ENCODE results near the gene ELAVL1. TPM values are rescaled to one million over a fixed set of nuclear protein-coding genes. Genes with fewer than 3 reads are reported as not detected.

ELAVL1 gene
- total and polyA plus RNA-seq, 2 of the 13 experiments (the other 11 are each of a cell fraction or from before 2014, with no cell fraction given) = 27.9 to 38.4 TPM

GRCh38 chr19:7944177-7944761 lies 61.2 kb downstream of the ELAVL1 start (continued):
- TF ChIP-seq ZNF687 (CRISPR knock-in tag; IDR thresholded peaks at IDR 0.05) = peak; percentile 26; the same call in 1 of the 2 replicates
- TF ChIP-seq SAP130 (CRISPR knock-in tag; IDR thresholded peaks at IDR 0.05; ENCODE audit: low read depth) = peak; percentile 43
- TF ChIP-seq ZNF567 (CRISPR knock-in tag; IDR thresholded peaks at IDR 0.05; ENCODE audit: borderline replicate concordance) = no peak
- TF ChIP-seq, protein P1, sequence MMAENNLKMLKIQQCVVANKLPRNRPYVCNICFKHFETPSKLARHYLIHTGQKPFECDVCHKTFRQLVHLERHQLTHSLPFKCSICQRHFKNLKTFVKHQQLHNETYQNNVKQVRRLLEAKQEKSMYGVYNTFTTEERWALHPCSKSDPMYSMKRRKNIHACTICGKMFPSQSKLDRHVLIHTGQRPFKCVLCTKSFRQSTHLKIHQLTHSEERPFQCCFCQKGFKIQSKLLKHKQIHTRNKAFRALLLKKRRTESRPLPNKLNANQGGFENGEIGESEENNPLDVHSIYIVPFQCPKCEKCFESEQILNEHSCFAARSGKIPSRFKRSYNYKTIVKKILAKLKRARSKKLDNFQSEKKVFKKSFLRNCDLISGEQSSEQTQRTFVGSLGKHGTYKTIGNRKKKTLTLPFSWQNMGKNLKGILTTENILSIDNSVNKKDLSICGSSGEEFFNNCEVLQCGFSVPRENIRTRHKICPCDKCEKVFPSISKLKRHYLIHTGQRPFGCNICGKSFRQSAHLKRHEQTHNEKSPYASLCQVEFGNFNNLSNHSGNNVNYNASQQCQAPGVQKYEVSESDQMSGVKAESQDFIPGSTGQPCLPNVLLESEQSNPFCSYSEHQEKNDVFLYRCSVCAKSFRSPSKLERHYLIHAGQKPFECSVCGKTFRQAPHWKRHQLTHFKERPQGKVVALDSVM (CRISPR knock-in tag; IDR thresholded peaks at IDR 0.05) = peak; percentile 89
- peak; percentile 43; the same call in 1 of the 2 replicates for TF ChIP-seq ZNF33A (CRISPR knock-in tag; IDR thresholded peaks at IDR 0.05; ENCODE audit: borderline replicate concordance)
- TF ChIP-seq ATRX (CRISPR knock-in tag; IDR thresholded peaks at IDR 0.05; ENCODE audit: borderline replicate concordance) = no peak
- TF ChIP-seq, protein P2, sequence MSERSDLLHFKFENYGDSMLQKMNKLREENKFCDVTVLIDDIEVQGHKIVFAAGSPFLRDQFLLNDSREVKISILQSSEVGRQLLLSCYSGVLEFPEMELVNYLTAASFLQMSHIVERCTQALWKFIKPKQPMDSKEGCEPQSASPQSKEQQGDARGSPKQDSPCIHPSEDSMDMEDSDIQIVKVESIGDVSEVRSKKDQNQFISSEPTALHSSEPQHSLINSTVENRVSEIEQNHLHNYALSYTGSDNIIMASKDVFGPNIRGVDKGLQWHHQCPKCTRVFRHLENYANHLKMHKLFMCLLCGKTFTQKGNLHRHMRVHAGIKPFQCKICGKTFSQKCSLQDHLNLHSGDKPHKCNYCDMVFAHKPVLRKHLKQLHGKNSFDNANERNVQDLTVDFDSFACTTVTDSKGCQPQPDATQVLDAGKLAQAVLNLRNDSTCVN (CRISPR knock-in tag; IDR thresholded peaks at IDR 0.05; ENCODE audit: borderline replicate concordance) = no peak
- TF ChIP-seq ZFP36L1 (CRISPR knock-in tag; IDR thresholded peaks at IDR 0.05) = no peak
- TF ChIP-seq, protein P3, sequence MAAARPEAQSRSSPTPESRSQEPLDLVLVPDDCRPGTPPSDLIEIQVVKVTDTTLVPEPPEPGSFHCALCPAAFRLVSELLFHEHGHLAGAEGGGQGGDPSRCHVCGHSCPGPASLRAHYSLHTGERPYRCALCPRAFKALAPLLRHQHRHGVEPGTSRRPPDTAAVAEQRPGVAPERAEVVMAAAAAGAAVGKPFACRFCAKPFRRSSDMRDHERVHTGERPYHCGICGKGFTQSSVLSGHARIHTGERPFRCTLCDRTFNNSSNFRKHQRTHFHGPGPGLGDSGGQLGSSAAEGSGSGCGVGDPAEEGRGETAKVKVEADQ (CRISPR knock-in tag; IDR thresholded peaks at IDR 0.05; ENCODE audit: borderline replicate concordance) = no peak
- 0 out of 2 replicates have a peak, but pooled peaks have one; percentile 2 for TF ChIP-seq ZNF619 (CRISPR knock-in tag; IDR thresholded peaks at IDR 0.05)
- no peak for TF ChIP-seq BCL3 (CRISPR knock-in tag; IDR thresholded peaks at IDR 0.05)
- 0 out of 2 replicates have a peak, but pooled peaks have one; percentile 16 for TF ChIP-seq ZSCAN9 (CRISPR knock-in tag; IDR thresholded peaks at IDR 0.05; ENCODE audit: borderline replicate concordance)
- TF ChIP-seq ZNF235 (CRISPR knock-in tag; IDR thresholded peaks at IDR 0.05; ENCODE audit: borderline replicate concordance) = 0 out of 2 replicates have a peak, but pooled peaks have one; percentile 13
- TF ChIP-seq NFYB (CRISPR knock-in tag; IDR thresholded peaks at IDR 0.05) = no peak
- TF ChIP-seq ZNF160 (CRISPR knock-in tag; IDR thresholded peaks at IDR 0.05) = 0 out of 2 replicates have a peak, but pooled peaks have one; percentile 0
- TF ChIP-seq BORCS8-MEF2B (CRISPR knock-in tag; IDR thresholded peaks at IDR 0.05) = 0 out of 2 replicates have a peak, but pooled peaks have one; percentile 2
- TF ChIP-seq AGO1 (IDR thresholded peaks at IDR 0.05; ENCODE audit: low read depth, low read length, poor library complexity, severe bottlenecking) = no peak
